ENCODE results near the gene MESD.

GRCh38 chr15:81024265-81024872 lies 34.8 kb upstream of the MESD start:
- TF ChIP-seq CTCF (IDR thresholded peaks at IDR 0.05) (no peak), SIN3A (IDR thresholded peaks at IDR 0.05; ENCODE audit: borderline replicate concordance, low read depth, low read length) (no peak), TEAD4 (IDR thresholded peaks at IDR 0.05; ENCODE audit: borderline replicate concordance, insufficient read depth) (no peak), ELF1 (IDR thresholded peaks at IDR 0.05) (no peak), EZH2phosphoT487 (IDR thresholded peaks at IDR 0.05; ENCODE audit: borderline replicate concordance, low read depth) (no peak), FOSL2 (IDR thresholded peaks at IDR 0.05; ENCODE audit: borderline replicate concordance, low read depth) (no peak)
